ENCODE data around the gene CBS. TPM values are rescaled to one million over a fixed set of nuclear protein-coding genes. Genes with fewer than 3 reads are reported as not detected.

CBS gene
- total and polyA plus RNA-seq, 2 experiments from 2014 or later: 85.4 to 102 TPM

DNA sequence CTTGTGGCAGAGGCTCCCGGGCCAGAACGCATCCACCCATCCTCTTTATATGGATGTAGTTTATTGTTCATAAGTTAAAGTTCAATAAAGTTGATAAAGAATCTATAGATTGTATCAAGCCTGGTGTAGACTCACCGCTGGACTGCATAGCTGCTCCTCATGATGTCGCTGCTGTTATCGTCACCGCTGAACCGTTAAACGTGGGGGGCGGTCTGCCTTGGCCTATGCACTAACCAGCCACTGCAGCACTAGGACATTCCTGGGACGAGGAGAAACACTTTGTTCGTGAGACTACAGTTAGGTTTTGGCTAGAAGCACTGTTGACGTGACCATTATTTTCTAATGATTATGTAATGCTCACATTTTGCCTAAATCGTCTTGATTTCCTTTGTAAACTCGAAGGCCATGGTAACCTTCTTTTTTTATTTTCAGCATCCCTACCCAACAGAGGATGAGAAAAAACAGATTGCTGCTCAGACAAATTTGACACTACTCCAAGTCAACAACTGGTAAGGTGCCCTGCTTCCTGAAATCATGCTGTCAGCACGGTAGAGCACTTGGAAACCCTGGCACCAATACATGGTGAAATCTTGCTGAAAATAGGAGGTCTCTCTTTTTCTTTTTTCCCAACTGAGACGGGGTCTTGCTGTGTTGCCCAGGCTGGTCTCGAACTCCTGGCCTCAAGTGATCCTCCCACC, 51.0 kb downstream of the CBS start:
- no peak for DNase-seq (ENCODE audit: low read depth in 1 of 2, low spot score in 1 of 2)
- Histone ChIP-seq H3K27me3 (no peaks in the 10 kb centered on the region), H3K4me3 (no peak overlapping the region), H3K36me3 (peaks cover under 1% of the 10 kb centered on the region), H3K9me3 (ENCODE audit: low read depth) (no peaks in the 10 kb centered on the region), H3K27ac (no peak overlapping the region), H3K4me1 (ENCODE audit: low read depth) (peaks cover 14% of the 10 kb centered on the region)
- TF ChIP-seq, protein P1, sequence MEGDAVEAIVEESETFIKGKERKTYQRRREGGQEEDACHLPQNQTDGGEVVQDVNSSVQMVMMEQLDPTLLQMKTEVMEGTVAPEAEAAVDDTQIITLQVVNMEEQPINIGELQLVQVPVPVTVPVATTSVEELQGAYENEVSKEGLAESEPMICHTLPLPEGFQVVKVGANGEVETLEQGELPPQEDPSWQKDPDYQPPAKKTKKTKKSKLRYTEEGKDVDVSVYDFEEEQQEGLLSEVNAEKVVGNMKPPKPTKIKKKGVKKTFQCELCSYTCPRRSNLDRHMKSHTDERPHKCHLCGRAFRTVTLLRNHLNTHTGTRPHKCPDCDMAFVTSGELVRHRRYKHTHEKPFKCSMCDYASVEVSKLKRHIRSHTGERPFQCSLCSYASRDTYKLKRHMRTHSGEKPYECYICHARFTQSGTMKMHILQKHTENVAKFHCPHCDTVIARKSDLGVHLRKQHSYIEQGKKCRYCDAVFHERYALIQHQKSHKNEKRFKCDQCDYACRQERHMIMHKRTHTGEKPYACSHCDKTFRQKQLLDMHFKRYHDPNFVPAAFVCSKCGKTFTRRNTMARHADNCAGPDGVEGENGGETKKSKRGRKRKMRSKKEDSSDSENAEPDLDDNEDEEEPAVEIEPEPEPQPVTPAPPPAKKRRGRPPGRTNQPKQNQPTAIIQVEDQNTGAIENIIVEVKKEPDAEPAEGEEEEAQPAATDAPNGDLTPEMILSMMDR (IDR thresholded peaks at IDR 0.05; ENCODE audit: low read depth, low read length): no peak

DNA sequence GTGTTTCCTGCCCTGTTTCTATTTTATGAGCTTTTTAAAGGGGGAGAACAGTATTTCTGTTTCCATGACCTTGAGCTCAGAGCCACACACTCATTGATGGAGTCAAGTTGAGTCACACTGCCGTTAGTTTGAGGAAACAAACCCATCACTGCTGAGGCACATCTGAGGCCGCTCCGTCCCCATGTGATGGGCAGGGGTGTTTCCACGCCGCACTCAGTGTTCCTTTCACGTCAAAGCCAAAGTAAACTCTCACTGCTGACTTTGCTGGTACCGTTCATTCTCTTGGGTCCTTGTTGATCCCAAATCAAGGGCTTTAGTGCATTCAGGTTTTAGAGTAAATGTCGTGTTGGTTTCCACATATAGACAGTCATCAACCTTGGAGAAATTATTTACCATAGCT, 52.5 kb downstream of the CBS start:
- peaks cover 14% of the 10 kb centered on the region for H3K4me1 ChIP-seq (ENCODE audit: low read depth)
- no peaks in the 10 kb centered on the region for H3K9me3 ChIP-seq (ENCODE audit: low read depth)
- DNase-seq (ENCODE audit: low read depth in 1 of 2, low spot score in 1 of 2): no peak
- H3K36me3 ChIP-seq: no peaks in the 10 kb centered on the region
- no peaks in the 10 kb centered on the region for H3K27me3 ChIP-seq
- TF ChIP-seq, protein P1 (IDR thresholded peaks at IDR 0.05; ENCODE audit: low read depth, low read length): no peak
- H3K27ac ChIP-seq: no peak overlapping the region
- H3K4me3 ChIP-seq: no peak overlapping the region

DNA sequence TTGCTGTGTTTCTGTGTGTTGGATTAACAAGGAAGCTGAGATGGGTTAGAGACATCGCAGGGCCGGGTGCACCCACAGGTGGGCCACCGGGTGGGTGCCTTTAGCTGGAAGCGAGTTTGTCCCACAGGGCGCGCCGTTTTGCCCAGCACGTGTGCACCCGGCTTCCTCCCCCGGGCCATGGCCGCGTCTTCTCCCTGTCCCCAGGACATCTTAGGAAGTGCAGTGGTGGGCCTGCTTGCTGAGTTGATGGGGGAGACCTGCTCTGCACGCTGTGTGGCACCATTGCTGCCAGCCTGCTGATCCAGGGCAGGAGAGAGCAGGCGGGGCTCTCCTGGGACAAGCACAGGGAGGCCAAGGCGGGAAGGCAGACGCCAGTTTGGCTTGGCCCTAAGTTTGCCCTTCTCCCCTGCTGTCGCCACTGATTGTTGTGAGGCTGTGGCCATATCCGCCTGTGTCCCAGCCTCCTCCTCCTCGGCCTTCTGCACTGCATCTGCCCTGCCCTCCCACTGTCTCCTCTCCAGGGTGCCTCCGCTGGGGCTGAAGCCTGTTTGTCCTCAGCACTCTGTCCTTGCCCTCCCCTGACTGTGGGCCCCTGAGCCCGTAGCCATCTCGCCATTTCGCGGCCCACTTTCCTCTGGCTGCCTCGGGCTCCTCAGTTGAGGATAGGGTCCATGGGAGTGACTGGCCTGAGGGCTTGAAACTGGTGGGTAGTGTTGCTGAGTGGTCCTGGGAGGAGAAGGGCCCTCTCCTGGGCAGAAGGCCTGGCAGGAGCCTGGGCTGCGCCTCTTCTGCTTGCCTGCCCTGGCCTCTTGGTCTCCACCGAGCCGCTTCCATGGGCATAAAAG, 53.7 kb downstream of the CBS start:
- Histone ChIP-seq H3K27ac (no peak overlapping the region), H3K27me3 (no peaks in the 10 kb centered on the region), H3K36me3 (peaks cover 3% of the 10 kb centered on the region), H3K4me1 (ENCODE audit: low read depth) (peaks cover 6% of the 10 kb centered on the region), H3K4me3 (no peak overlapping the region), H3K9me3 (ENCODE audit: low read depth) (no peaks in the 10 kb centered on the region)
- DNase-seq (ENCODE audit: low read depth in 1 of 2, low spot score in 1 of 2): no peak
- TF ChIP-seq, protein P1 (IDR thresholded peaks at IDR 0.05; ENCODE audit: low read depth, low read length): no peak

DNA sequence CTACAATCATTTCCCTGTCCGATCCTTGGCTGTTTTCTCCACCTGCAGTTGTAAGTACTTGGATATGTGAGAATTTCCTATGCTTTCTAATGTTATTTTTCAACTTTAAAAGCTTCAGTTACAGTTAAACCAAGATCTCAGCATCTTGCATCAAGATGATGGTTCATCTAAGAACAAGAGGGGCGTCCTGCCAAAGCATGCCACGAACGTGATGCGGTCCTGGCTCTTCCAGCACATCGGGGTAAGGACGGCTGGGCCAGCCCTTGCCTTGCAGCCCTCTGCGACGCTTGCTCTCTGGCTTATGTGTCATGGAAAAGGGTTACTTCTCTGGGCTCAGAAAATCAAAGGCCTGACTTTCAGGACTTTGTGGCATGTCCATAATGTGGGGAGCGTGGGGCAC, 54.4 kb downstream of the CBS start:
- Histone ChIP-seq H3K9me3 (ENCODE audit: low read depth) (no peaks in the 10 kb centered on the region), H3K36me3 (peaks cover 4% of the 10 kb centered on the region), H3K27me3 (no peaks in the 10 kb centered on the region), H3K4me1 (ENCODE audit: low read depth) (no peaks in the 10 kb centered on the region), H3K4me3 (no peak overlapping the region), H3K27ac (no peak overlapping the region)
- TF ChIP-seq, protein P1 (IDR thresholded peaks at IDR 0.05; ENCODE audit: low read depth, low read length): no peak
- no peak for DNase-seq (ENCODE audit: low read depth in 1 of 2, low spot score in 1 of 2)

DNA sequence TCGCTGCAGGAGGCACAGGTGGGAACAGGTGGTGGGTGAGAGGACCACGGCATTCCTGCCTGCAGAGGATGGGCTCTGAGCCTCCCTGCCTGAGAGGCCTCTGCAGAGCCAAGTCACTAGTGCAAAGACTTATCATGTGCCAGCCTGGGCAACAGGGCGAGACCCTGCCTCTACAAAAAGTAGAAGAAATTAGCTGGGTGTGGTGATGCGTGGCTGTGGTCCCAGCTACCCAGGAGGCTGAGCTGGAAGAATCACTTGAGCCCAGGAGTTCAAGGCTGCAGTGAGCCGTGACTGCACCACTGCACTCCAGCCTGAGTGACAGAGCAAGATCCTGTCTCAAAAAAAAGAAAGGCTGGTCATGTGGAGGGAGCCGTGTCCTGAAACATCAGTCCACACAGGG, 54.9 kb downstream of the CBS start:
- no peaks in the 10 kb centered on the region for H3K4me1 ChIP-seq (ENCODE audit: low read depth)
- no peaks in the 10 kb centered on the region for H3K27me3 ChIP-seq
- H3K36me3 ChIP-seq: peaks cover 4% of the 10 kb centered on the region
- no peaks in the 10 kb centered on the region for H3K9me3 ChIP-seq (ENCODE audit: low read depth)
- no peak overlapping the region for H3K27ac ChIP-seq
- TF ChIP-seq, protein P1 (IDR thresholded peaks at IDR 0.05; ENCODE audit: low read depth, low read length): no peak
- no peak overlapping the region for H3K4me3 ChIP-seq
- no peak for DNase-seq (ENCODE audit: low read depth in 1 of 2, low spot score in 1 of 2)
